A549 treated with GW870086 at 1 μM for 4 hours (cell line): ENCODE data around the gene PRPF8. TPM values are rescaled to one million over a fixed set of nuclear protein-coding genes. Genes with fewer than 3 reads are reported as not detected.

Source experiments
- total RNA-seq: library from RNA; stranded (reverse); fragments of 200-300 nt; extraction: Qiagen RNA extraction; gene quantifications from 5 replicates; pipeline ENCODE4 v1.2.3, GENCODE V29; 2022; ENCODE audit warnings: low read depth

The PRPF8 gene
- total RNA-seq = 251 to 271 TPM (median 258 TPM) in 5 replicates

DNA sequence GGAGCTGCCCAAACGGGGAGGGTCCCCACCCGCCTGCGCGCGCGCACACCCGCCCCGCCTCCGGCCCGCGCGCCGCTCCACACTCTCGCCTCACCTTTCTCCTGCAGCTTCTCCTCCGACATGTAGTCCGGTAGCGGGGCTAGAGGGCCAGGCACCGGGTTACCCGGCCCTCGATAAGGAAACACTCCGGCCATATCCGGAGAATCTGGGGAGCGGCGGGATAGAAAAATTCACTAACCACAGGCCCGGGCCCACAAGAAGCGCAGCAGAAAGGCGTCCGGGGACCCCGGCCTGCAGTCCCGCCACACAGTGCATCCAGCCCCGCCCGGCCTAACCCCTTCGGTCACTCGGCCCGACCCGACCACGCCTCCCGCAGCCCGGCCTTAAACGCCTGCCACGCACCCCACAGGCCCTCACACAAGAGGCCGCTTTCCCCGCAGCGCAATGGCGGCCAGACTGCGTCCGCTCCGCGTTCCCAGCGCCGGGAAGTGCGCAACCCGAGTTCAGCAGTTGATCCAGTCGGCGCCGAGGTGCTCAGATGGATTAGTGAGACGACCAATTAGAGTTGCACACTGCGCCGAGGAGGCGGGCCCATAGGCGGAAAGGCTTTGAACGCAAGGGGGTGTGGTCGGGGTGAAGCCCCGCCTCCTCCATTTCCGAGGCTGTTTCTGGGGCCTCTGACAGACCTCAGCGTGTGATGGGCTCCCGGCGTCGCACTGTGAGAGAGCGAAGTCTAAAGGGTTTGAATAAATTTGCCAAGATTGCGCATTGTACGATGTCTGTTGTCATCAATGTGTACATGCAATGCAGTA is at the start of gene PRPF8:
TSS of gene PRPF8 (minus strand) at position 490 of the 812 bp plus-strand sequence. CDS start at position 194, 296 bp downstream.

DNA sequence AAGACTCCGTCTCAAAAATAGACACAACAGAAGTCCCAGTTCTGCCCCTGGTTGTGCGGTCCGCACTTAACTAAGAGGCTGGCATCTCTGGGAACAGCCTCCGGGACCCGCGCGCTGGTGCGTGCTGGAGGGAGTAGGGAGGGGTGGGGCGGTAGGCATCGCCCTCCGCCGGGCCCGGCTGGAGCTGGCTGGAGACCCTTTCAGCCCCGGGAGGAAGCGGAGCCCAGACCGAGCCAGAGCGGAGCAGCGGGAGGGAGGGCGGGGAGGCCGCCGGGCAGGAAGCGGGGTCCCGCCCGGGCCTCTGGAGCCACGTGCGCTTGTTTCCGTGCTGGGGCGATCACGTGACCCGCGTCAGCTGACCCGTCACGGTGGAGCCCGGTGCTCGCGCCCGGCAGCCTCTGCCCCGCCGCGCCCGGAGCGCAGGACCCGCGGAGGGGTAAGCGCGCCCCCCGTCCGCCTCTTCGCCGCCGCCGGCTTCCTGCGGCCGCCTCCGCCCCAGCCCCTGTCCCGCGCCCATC is 39.7 kb upstream of the PRPF8 start, which contains the start of gene WDR81:
TSS of gene WDR81 (plus strand) at position 354 of the 518 bp plus-strand sequence. CDS start 256 bp downstream, outside the sequence.

DNA sequence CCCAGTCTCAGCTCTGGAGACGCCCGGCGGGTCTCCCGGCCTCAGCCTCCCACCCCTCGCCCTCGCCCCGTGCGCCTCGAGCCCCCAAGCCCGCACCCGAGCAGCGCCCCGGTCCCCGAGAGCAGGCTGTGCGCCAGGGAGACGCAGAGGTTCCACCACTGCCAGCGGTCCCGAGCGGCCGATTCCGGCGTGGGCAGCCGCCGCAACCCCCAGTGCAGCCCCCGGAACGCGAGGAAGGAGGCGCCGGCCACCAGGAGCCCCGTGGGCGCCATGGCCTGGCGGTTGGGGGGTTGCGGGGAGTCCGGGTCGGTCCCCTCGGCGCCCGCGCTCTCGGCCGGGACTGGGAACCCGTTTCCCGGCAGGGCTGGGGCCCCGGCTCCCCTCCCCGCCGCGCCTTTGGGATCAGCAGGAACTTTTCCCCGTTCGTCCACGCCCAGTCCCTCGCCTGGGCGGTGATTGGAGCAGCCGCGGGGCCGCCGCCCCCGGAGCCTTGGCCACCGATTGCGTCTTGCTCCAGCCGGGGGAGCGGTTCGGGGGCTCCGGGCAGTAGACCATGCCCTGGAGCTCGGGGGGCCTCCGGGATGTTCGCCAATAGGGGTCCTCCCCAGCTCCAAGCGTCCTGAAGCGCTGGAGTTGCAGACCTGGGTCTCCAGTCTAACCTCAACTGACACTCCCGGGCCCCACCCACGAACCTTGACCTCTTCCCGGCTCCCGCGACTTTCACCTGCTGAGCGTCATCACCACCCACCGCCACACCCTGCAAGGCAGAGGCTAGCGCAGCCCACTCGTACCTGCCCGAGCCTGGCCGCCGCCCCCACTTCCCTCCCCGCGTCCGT is 25.5 kb upstream of the PRPF8 start, which contains the start of gene TLCD2:
TSS of gene TLCD2 (minus strand) at position 407 of the 836 bp plus-strand sequence. CDS start at position 272, 135 bp downstream.

DNA sequence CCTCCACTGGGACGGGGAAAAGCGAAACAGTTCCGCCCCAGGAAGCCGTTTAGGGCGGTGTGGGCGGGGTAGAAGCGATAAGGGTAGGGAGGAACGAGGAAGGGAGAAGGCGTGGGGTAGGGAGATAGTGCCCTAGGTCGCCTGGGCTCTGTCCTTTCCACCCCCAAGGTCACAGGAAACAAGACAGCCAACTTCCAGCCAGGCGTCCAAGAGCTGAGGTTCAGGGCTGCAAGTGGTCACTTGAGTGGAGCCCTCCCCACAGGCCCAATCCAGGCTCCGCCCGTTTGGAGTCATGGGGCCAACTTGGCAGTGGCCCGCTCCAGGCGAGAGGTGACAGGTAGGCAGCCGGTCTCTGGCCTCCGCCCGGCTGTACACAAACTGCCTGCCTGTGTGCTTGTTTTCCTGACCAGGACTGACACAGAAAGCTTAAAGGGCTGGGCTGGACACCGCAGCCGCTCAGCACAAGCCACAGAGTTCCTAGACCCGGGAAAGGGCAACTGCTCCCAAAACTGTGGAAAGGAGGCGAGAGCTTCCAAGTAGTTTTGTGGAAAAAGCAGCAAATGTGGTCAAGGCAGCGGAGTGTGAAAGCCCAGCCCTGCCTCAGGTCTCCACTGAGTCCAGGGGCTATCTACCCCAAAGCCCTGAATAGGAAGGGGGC is 34.7 kb downstream of the PRPF8 start, which contains the start of gene RILP:
TSS of gene RILP (minus strand) at position 23 of the 658 bp plus-strand sequence. CDS start 62 bp downstream, outside the sequence.

DNA sequence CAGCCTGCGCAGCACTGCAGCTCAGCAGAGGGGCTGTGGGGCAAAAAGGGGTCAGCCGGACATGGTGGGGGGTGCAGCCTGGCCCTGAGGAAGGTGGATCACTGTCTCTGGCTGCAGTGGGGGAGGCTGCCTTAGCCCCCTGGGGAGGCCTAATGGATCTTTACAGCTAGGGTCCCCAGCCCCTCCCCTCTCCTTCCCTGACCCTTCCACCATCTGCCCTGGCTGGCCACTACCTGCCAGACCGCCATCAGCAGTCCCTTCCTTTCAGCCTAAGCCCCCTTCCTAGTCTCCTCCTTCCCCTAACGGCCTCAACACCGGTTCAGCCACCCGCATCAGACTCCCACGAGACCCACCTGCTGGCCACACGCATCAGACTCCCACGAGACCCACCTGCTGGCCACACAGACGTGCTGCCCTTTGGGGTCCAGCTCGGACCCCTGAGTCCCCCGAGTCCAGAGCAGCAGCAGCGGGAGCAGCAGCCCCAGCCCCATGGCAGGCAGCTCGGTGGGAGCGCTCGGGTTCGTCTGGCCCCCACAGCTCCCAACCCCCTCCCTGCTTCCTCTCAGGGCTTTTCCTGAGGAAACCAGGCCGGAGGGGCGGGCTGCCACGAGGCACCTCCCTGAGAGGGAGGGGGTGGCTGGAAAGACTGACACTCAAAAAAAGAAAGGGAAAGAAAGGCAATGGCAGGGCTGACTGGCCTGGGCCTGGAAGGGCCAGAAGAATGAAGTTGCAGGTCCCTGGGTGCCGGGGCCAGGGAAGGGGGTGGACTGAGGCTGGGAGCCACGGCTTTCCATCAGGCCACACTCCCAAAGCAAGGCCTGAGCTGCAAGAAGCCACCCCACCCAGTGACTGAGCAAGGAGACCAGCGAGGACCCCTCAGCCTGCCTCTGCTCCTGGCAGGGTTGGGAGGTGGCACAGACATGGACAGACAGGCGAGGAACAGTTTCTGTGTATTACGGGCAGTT is 39.2 kb downstream of the PRPF8 start, which contains the start of gene SCARF1:
TSS of gene SCARF1 (minus strand) at position 526 of the 965 bp plus-strand sequence. CDS start at position 491, 35 bp downstream.

DNA sequence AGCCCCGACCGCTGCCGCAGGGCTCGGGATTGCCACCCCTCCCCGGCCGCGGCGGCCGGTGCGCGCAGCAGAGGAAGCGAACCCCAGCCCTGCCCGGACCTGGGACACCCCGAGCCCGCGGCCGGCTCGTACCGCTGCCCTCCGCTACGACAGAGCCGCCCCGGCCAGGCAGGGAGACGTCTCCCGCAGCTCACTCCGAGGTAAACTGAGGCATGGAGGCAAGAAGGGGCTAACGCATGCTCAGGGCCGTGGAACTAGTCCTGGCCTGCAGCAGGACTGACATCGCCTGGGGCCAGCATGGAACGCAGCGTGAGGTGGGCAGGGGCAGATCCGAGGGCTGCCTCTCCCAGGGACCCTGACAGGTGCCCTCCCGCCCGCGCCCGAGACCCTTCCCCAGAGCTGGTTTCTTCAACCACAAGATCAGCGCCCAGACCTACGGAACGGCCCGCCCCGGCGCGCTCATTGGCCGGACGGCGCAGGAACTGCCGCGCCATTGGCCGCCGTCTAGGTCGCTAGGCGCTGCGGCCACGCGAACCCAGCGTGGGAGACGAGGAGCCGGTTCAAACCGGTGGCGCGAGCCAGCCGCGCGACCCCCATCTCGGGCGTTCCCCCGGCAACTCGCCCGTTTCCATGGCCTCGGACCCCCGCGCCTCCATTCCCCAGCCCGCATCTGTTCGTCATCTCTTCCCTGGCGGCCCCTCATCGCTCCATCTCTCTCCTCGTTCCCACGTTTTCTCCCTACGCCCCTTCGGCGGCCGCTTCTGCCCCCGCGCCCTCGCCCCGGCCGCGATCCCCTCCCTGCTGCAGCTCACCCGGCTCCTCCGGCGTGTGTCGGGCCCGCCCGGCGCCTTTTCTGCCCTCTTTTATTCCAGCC is 56.4 kb downstream of the PRPF8 start, which contains the start of gene SLC43A2:
TSS of gene SLC43A2 (minus strand) at position 853 of the 874 bp plus-strand sequence. CDS start 960 bp downstream, outside the sequence.

Other genes starting within 250 kb of the PRPF8 start
- gene CRK, start 228.6 kb downstream of the PRPF8 start, total RNA-seq = 77.5 to 92.1 TPM (median 88.3 TPM) in 5 replicates
- gene MYO1C, start 192.2 kb downstream of the PRPF8 start, total RNA-seq = 105 to 136 TPM (median 129 TPM) in 5 replicates
- gene INPP5K, start 168.3 kb downstream of the PRPF8 start, total RNA-seq = 19.3 to 26.3 TPM (median 23.9 TPM) in 5 replicates
- gene PITPNA, start 122.1 kb downstream of the PRPF8 start, total RNA-seq = 57.4 to 71.2 TPM (median 65.4 TPM) in 5 replicates
- 4.8 to 7.0 TPM (median 5.7 TPM) in 5 replicates for gene SLC43A2, start 56.0 kb downstream of the PRPF8 start, total RNA-seq
- gene SCARF1, start 39.1 kb downstream of the PRPF8 start, total RNA-seq = 0.18 to 0.38 TPM (median 0.27 TPM) in 5 replicates
- gene RILP, start 35.0 kb downstream of the PRPF8 start, total RNA-seq = 14.6 to 18.7 TPM (median 18.1 TPM) in 5 replicates
- gene TLCD2, start 25.5 kb upstream of the PRPF8 start, total RNA-seq = 0.97 to 1.9 TPM (median 1.6 TPM) in 5 replicates
- 20.0 to 30.4 TPM (median 27.2 TPM) in 5 replicates for gene WDR81, start 39.8 kb upstream of the PRPF8 start, total RNA-seq
- gene SERPINF2, start 58.0 kb upstream of the PRPF8 start, total RNA-seq = 2.8 to 3.5 TPM (median 3.2 TPM) in 5 replicates
- gene SERPINF1, start 77.2 kb upstream of the PRPF8 start, total RNA-seq = 1.2 to 2.3 TPM (median 1.9 TPM) in 5 replicates
- 8.0 to 10.0 TPM (median 8.9 TPM) in 5 replicates for gene SMYD4, start 145.0 kb upstream of the PRPF8 start, total RNA-seq
- 60.2 to 87.1 TPM (median 81.8 TPM) in 5 replicates for gene RPA1, start 145.1 kb upstream of the PRPF8 start, total RNA-seq